Pancreas (tissue), 10 donors: Measurements from ENCODE around the gene SPSB1. TPM values are rescaled to one million over a fixed set of nuclear protein-coding genes. Genes with fewer than 3 reads are reported as not detected.

Experiments
- ATAC-seq, 4 donors: fragments of 200-7000 bp; cut with Tn5 transposase; one replicate each; pipeline versions ENCODE4 v1.8.0 to v1.9.1; 2020; ENCODE audit warnings: mild to moderate bottlenecking in 4 of 4, moderate library complexity in 4 of 4
- DNase-seq, 6 donors: peaks; one replicate each; pipeline ENCODE4 v3.0.0-alpha.2; 2020
- FAIRE-seq: peaks from 2 replicates; lab custom pipeline; 2012; peaks lifted over from hg19 to GRCh38; lab: Jason Lieb, UNC
- H3K27ac ChIP-seq, 4 donors: fragments of 200-600 bp; sonication (generic); 1 replicate in 3 of 4; 2 replicates in 1 of 4; pipeline versions ENCODE4 v1.5.0 to v1.8.0; 2020
- H3K27me3 ChIP-seq, 4 donors: fragments of 200-600 bp; one replicate each; pipeline ENCODE4 v1.8.0; 2021
- H3K36me3 ChIP-seq, 3 donors: fragments of 200-600 bp; sonication (generic) in 1 of 3; one replicate each; pipeline versions ENCODE4 v1.5.0 to v1.8.0; 2020 to 2021
- H3K4me1 ChIP-seq, 3 donors: fragments of 200-600 bp; one replicate each; pipeline ENCODE4 v1.8.0; 2021
- H3K4me3 ChIP-seq, 4 donors: fragments of 200-600 bp; sonication (generic) in 2 of 4; one replicate each; pipeline versions ENCODE4 v1.5.0 to v1.8.0; 2020 to 2021
- H3K9me3 ChIP-seq, 4 donors: fragments of 200-600 bp; one replicate each; pipeline ENCODE4 v1.8.0; 2021
- WGBS, 2 donors: extraction: QIAGEN DNeasy Blood & Tissue Kit; methylation state at CpG; one replicate each; pipeline ENCODE4 v1.1.7; 2013; 5-methylcytosine and 5-hydroxymethylcytosine counted together
- intact Hi-C, 3 donors: fragments of 100-400 bp; cut with DNase I; formaldehyde crosslinking; loops; one replicate each; pipeline versions ENCODE4 v1.11.1 to v1.14.2; 2022
- polyA plus RNA-seq, 2 donors: library from polyadenylated mRNA; stranded (reverse); fragments of 200-250 nt; gene quantifications; one replicate each; pipeline ENCODE4 v1.2.3, GENCODE V29; 2013
- total RNA-seq, 6 donors: library from RNA; stranded (reverse); fragmentation: NEBNext Ultra II Directional in 4 of 6; extraction: Animal tissue kit (Norgen Biotek cat#: 25700) in 4 of 6; gene quantifications; one replicate each; pipeline versions ENCODE4 v1.2.1 to v1.2.4, GENCODE V29; 2021 to 2023
- TF ChIP-seq, protein P1 (sequence below), 4 donors: fragments of 200-600 bp; sonication (generic) in 3 of 4; IDR thresholded peaks; one replicate each; pipeline versions ENCODE4 v1.5.0 to v1.8.0; 2021; ENCODE audit warnings: antibody characterized with exemption in 4 of 4
- donor health status: healthy with polysubstance abuse.
- donor health status: DM: no; HTN: no; CAD: no; lungs with moderate emphysema.
- donor health status: DM: no; HTN: no; CAD: no.
- donor health status: control.
- donor health status: control.
- donor health status: Bipolar disorder and iron deficiency.
- donor health status: DM: yes; HTN: yes; CAD: no.
- donor health status: DM: no; HTN: no; CAD: no.
- donor health status: DM: no; HTN: no; CAD: no.
- donor health status: DM: yes; HTN: yes; CAD: no.

SPSB1 gene
- total and polyA plus RNA-seq, 8 donors: 10.5 to 27.5 (median 18.1) TPM

GRCh38 chr1:9345922-9346321 lies 53.2 kb downstream of the SPSB1 start:
- no peaks in the 10 kb centered on the region for H3K9me3 ChIP-seq
- DNase-seq (peak in 1 of 6 donors; percentile 35), ATAC-seq (peak; percentile 21 to 66 (median 42)), FAIRE-seq (no peak)
- H3K27me3 ChIP-seq: no peaks in the 10 kb centered on the region
- WGBS, 2 donors: 55 to 60% methylated on average over 9 of the region's 9 CpGs
- H3K36me3 ChIP-seq: no peaks in the 10 kb centered on the region
- intact Hi-C loops: no loop called here
- H3K27ac ChIP-seq: peak overlapping the region in 3 of 4 donors; percentile 22 to 42 (median 33)
- no peak overlapping the region for H3K4me3 ChIP-seq
- TF ChIP-seq, protein P1, sequence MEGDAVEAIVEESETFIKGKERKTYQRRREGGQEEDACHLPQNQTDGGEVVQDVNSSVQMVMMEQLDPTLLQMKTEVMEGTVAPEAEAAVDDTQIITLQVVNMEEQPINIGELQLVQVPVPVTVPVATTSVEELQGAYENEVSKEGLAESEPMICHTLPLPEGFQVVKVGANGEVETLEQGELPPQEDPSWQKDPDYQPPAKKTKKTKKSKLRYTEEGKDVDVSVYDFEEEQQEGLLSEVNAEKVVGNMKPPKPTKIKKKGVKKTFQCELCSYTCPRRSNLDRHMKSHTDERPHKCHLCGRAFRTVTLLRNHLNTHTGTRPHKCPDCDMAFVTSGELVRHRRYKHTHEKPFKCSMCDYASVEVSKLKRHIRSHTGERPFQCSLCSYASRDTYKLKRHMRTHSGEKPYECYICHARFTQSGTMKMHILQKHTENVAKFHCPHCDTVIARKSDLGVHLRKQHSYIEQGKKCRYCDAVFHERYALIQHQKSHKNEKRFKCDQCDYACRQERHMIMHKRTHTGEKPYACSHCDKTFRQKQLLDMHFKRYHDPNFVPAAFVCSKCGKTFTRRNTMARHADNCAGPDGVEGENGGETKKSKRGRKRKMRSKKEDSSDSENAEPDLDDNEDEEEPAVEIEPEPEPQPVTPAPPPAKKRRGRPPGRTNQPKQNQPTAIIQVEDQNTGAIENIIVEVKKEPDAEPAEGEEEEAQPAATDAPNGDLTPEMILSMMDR (IDR thresholded peaks at IDR 0.05): no peak
- peaks cover 13 to 30% (median 21%) of the 10 kb centered on the region in 3 donors for H3K4me1 ChIP-seq

- TF ChIP-seq, protein P1 (IDR thresholded peaks at IDR 0.05): no peak
- ATAC-seq (peak; percentile 54 to 70 (median 58)), DNase-seq (peak in 3 of 6 donors; percentile 41 to 66 (median 65)), FAIRE-seq (no peak)
- H3K27ac ChIP-seq: peak overlapping the region in 2 of 4 donors; percentile 34 to 42
- H3K4me3 ChIP-seq: no peak overlapping the region
- intact Hi-C loops: no loop called here
- no peaks in the 10 kb centered on the region for H3K27me3 ChIP-seq
- H3K4me1 ChIP-seq: peaks cover 13 to 30% (median 21%) of the 10 kb centered on the region in 3 donors
- WGBS, 2 donors: 34 to 35% methylated on average over 8 of the region's 8 CpGs
- no peaks in the 10 kb centered on the region for H3K36me3 ChIP-seq
- no peaks in the 10 kb centered on the region for H3K9me3 ChIP-seq
Observed at GRCh38 chr1:9346566-9346965, 53.9 kb downstream of the SPSB1 start.

- DNase-seq (no peak), ATAC-seq (no peak), FAIRE-seq (no peak)
- H3K4me3 ChIP-seq: no peak overlapping the region
- intact Hi-C loops: no loop called here
- H3K9me3 ChIP-seq: no peaks in the 10 kb centered on the region
- 69 to 70% methylated on average over 14 of the region's 14 CpGs for WGBS, 2 donors
- no peak overlapping the region for H3K27ac ChIP-seq
- peaks cover 13 to 30% (median 21%) of the 10 kb centered on the region in 3 donors for H3K4me1 ChIP-seq
- H3K36me3 ChIP-seq: no peaks in the 10 kb centered on the region
- TF ChIP-seq, protein P1 (IDR thresholded peaks at IDR 0.05): no peak
- H3K27me3 ChIP-seq: no peaks in the 10 kb centered on the region
Observed at GRCh38 chr1:9347095-9347850, 54.6 kb downstream of the SPSB1 start.

DNA sequence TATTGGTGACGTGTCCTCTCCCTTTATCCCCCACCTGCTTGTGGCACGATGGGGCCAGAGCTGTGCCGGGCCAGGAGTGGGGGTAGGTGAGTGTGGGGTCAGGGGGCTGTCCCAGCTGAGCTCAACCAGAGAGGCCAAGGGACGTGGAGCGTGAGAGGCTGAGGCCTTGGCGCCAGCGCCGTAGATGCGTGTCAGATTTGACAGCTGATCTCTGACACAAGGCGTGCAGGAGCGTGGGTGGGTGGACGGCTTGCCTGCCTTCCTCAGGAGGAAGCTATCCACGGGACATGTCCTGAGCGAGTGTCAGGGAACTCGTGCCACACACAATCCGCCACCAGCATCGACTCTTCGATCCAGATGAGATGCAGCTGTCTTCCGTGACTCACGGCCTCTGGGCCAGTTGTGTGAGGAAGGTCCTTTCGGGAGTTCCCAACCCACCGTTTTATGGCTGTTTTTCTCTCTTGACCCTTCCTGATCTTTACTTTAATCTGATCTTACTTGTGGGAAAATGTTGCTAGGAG lies 56.7 kb downstream of the SPSB1 start:
- intact Hi-C loops: no loop called here
- peaks cover 12 to 27% (median 19%) of the 10 kb centered on the region in 3 donors for H3K4me1 ChIP-seq
- H3K27me3 ChIP-seq: no peaks in the 10 kb centered on the region
- WGBS, 2 donors: 88 to 89% methylated on average over 22 of the region's 22 CpGs
- H3K27ac ChIP-seq: no peak overlapping the region
- TF ChIP-seq, protein P1 (IDR thresholded peaks at IDR 0.05): no peak
- H3K9me3 ChIP-seq: no peaks in the 10 kb centered on the region
- no peak for FAIRE-seq
- DNase-seq: no peak
- no peak overlapping the region for H3K4me3 ChIP-seq
- ATAC-seq: no peak
- no peaks in the 10 kb centered on the region for H3K36me3 ChIP-seq
